Body of pancreas (tissue), 4 donors: Measurements from ENCODE around the gene CALCOCO1.

Experiments used
- POLR2A ChIP-seq, 3 donors: fragments of 450-650 bp; IDR thresholded peaks; one replicate each; pipeline ENCODE4 v1.6.1; 2016; ENCODE audit warnings: antibody characterized with exemption in 3 of 3, mild to moderate bottlenecking in 2 of 3
- TF ChIP-seq, protein P1 (sequence below), 7 experiments: fragments of 450-650 bp in 4 of 7; fragments of 200-600 bp in 3 of 7; sonication (generic) in 3 of 7; IDR thresholded peaks; one replicate each; pipeline ENCODE4 v1.5.1; 2016 to 2019; ENCODE audit warnings: antibody characterized with exemption in 7 of 7

DNA sequence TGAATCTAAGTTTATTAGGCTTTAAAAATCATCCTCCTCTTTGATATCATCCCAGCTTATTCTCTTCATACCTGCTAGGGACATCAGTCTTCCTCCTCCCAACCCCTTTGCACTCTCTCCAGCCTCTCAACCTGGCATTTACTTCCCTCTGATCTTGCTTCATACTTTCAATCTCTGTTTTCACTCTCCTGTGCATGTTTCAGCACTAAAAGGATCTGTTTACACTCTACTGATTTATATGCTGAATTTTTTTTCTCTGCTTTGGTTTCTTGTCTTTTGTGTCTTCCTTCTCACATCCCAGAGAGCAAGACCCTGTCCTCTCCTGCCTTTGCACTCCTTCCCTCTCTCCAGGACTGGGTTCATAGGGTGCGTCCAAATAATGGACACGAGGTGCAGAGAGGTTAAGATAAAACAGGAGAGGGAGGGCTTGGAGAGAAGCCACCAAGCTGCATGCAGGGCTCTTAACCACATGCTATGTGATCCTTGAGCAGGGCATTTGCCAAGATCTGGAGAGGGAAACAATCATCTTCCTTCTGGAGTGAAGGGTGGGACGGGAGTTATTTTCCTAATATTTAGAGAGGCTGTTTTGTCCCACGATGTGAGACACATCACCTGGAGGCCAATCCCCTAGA, 27.5 kb upstream of the CALCOCO1 start:
- TF ChIP-seq, protein P1, sequence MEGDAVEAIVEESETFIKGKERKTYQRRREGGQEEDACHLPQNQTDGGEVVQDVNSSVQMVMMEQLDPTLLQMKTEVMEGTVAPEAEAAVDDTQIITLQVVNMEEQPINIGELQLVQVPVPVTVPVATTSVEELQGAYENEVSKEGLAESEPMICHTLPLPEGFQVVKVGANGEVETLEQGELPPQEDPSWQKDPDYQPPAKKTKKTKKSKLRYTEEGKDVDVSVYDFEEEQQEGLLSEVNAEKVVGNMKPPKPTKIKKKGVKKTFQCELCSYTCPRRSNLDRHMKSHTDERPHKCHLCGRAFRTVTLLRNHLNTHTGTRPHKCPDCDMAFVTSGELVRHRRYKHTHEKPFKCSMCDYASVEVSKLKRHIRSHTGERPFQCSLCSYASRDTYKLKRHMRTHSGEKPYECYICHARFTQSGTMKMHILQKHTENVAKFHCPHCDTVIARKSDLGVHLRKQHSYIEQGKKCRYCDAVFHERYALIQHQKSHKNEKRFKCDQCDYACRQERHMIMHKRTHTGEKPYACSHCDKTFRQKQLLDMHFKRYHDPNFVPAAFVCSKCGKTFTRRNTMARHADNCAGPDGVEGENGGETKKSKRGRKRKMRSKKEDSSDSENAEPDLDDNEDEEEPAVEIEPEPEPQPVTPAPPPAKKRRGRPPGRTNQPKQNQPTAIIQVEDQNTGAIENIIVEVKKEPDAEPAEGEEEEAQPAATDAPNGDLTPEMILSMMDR (IDR thresholded peaks at IDR 0.05) = no peak
- no peak for TF ChIP-seq POLR2A (IDR thresholded peaks at IDR 0.05)
